Measurements from ENCODE around the gene CACNA1S.
A peak's percentile ranks its signal among the peaks of the same experiment; 100 is the strongest.

Gene CACNA1S

GRCh38 chr1:201140235-201140940, 28.2 kb upstream of the CACNA1S start:
- no peak for DNase-seq (ENCODE audit: low read depth)

GRCh38 chr1:201139756-201140155, 27.5 kb upstream of the CACNA1S start:
- DNase-seq (ENCODE audit: low read depth) = no peak

- DNase-seq (ENCODE audit: low read depth) = no peak
Measured at GRCh38 chr1:201139306-201139705, 27.1 kb upstream of the CACNA1S start.

GRCh38 chr1:201138311-201138840, 26.1 kb upstream of the CACNA1S start:
- DNase-seq (ENCODE audit: low read depth) = no peak

GRCh38 chr1:201137579-201138310, 25.5 kb upstream of the CACNA1S start:
- peak; percentile 97 for DNase-seq (ENCODE audit: low read depth)

GRCh38 chr1:201137024-201137392, 24.8 kb upstream of the CACNA1S start:
- DNase-seq (ENCODE audit: low read depth) = no peak

GRCh38 chr1:201136355-201137023, 24.3 kb upstream of the CACNA1S start:
- no peak for DNase-seq (ENCODE audit: low read depth)

- no peak for DNase-seq (ENCODE audit: low read depth)
Measured at GRCh38 chr1:201134405-201134804, 22.2 kb upstream of the CACNA1S start.

- DNase-seq (ENCODE audit: low read depth) = no peak
Measured at GRCh38 chr1:201131398-201131797, 19.2 kb upstream of the CACNA1S start.

GRCh38 chr1:201128962-201129361, 16.7 kb upstream of the CACNA1S start:
- no peak for DNase-seq (ENCODE audit: low read depth)

GRCh38 chr1:201128476-201128875, 16.2 kb upstream of the CACNA1S start:
- DNase-seq (ENCODE audit: low read depth) = no peak

GRCh38 chr1:201127755-201128455, 15.7 kb upstream of the CACNA1S start:
- peak; percentile 48 for DNase-seq (ENCODE audit: low read depth)

GRCh38 chr1:201126832-201127754, 14.9 kb upstream of the CACNA1S start, which contains the start of gene ASCL5:
Gene ASCL5 (minus strand): TSS chr1:201127184. CDS start chr1:201115372, 11,812 bp downstream.
- DNase-seq (ENCODE audit: low read depth) = peak; percentile 36

- DNase-seq (ENCODE audit: low read depth) = no peak
Measured at GRCh38 chr1:201126463-201126831, 14.2 kb upstream of the CACNA1S start.

- DNase-seq (ENCODE audit: low read depth) = no peak
Measured at GRCh38 chr1:201125800-201126199, 13.6 kb upstream of the CACNA1S start.

- DNase-seq (ENCODE audit: low read depth) = no peak
Measured at GRCh38 chr1:201125019-201125418, 12.8 kb upstream of the CACNA1S start.

- DNase-seq (ENCODE audit: low read depth) = no peak
Measured at GRCh38 chr1:201123866-201124265, 11.6 kb upstream of the CACNA1S start.

- DNase-seq (ENCODE audit: low read depth) = no peak
Measured at GRCh38 chr1:201122321-201122957, 10.2 kb upstream of the CACNA1S start.

GRCh38 chr1:201119206-201120197, 7.3 kb upstream of the CACNA1S start:
- DNase-seq (ENCODE audit: low read depth) = peak; percentile 48
